HL-60 (cell line): ENCODE measurements around the gene RPS6KA3.

ENCODE experiments used
- DNase-seq, 2 experiments: peaks; one replicate each; pipeline ENCODE4 v3.0.0-alpha.2; 2010 to 2020; ENCODE audit warnings: low read depth in 1 of 2, low spot score in 1 of 2
- H3K27ac ChIP-seq: fragments of 250-450 bp; sonication (Bioruptor Pico); replicated peaks from 2 replicates; pipeline ENCODE4 v1.5.1; 2020; ENCODE audit warnings: mild to moderate bottlenecking, moderate library complexity
- H3K27me3 ChIP-seq: fragments of 250-450 bp; sonication (Bioruptor Pico); 2 replicates; pipeline ENCODE4 v1.5.1; 2021; ENCODE audit warnings: mild to moderate bottlenecking, moderate library complexity; ENCODE audit not compliant: insufficient read depth, poor library complexity, severe bottlenecking
- H3K4me3 ChIP-seq: replicated peaks from 2 replicates; pipeline ENCODE4 v1.5.1; 2011; ENCODE audit warnings: mild to moderate bottlenecking, control low read depth, low read length; ENCODE audit not compliant: insufficient read depth
- CTCF ChIP-seq: IDR thresholded peaks from one replicate; pipeline ENCODE4 v1.5.1; 2011; ENCODE audit warnings: low read length, control low read depth, inconsistent platforms; ENCODE audit not compliant: insufficient read depth
- GABPA ChIP-seq: IDR thresholded peaks from 2 replicates; pipeline ENCODE4 v1.6.1; 2012; ENCODE audit warnings: low read depth
- POLR2AphosphoS5 ChIP-seq: IDR thresholded peaks from 2 replicates; pipeline ENCODE4 v1.6.1; 2012; ENCODE audit warnings: low read depth
- REST ChIP-seq: IDR thresholded peaks from 2 replicates; pipeline ENCODE4 v1.6.1; 2012; ENCODE audit warnings: low read depth; ENCODE audit not compliant: insufficient replicate concordance
- SPI1 ChIP-seq: IDR thresholded peaks from 2 replicates; pipeline ENCODE4 v1.6.1; 2012; ENCODE audit warnings: low read depth, mild to moderate bottlenecking, borderline replicate concordance

RPS6KA3 gene

GRCh38 chrX:20294957-20295356 is 28.2 kb upstream of the RPS6KA3 start:
- H3K27ac ChIP-seq, result no peak overlapping the region
- TF ChIP-seq REST, result no peak
- TF ChIP-seq SPI1, result no peak
- TF ChIP-seq GABPA, result no peak
- TF ChIP-seq CTCF, result no peak
- no peak for TF ChIP-seq POLR2AphosphoS5
- H3K27me3 ChIP-seq, result no peaks in the 10 kb centered on the region
- no peak overlapping the region for H3K4me3 ChIP-seq
- DNase-seq, result no peak

DNA sequence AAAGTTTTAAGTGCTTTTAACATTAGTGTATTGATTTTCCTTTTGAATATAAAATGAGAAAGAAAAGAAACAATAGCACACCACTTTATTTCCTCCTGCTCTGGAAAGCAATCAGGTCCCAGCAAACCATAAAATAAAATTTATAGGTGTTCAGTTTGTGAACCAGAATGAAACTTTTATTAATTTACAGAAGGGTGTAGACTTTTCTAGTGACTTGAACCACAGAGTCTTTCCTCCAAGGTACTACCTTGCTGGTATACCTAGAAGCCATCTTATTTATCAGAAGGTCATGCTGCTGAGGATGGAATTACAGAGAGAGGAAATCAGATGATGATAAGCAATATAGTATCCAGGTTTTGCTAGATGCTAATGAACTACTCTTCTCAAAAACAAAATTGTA is 27.6 kb upstream of the RPS6KA3 start:
- Histone ChIP-seq H3K4me3 (no peak overlapping the region), H3K27me3 (no peaks in the 10 kb centered on the region), H3K27ac (no peak overlapping the region)
- no peak for DNase-seq
- TF ChIP-seq SPI1 (no peak), POLR2AphosphoS5 (no peak), GABPA (no peak), CTCF (no peak), REST (no peak)

- no peak overlapping the region for H3K27ac ChIP-seq
- no peak for DNase-seq
- H3K27me3 ChIP-seq, result no peaks in the 10 kb centered on the region
- no peak overlapping the region for H3K4me3 ChIP-seq
- TF ChIP-seq CTCF, result no peak
- TF ChIP-seq REST, result no peak
- TF ChIP-seq POLR2AphosphoS5, result no peak
- no peak for TF ChIP-seq SPI1
- TF ChIP-seq GABPA, result no peak
Measured at GRCh38 chrX:20285511-20285910, 18.8 kb upstream of the RPS6KA3 start.
